ENCODE data around the gene HTRA1. TPM values are rescaled to one million over a fixed set of nuclear protein-coding genes. Genes with fewer than 3 reads are reported as not detected.
A peak's percentile ranks its signal among the peaks of the same experiment; 100 is the strongest.

Gene HTRA1
- total RNA-seq, 1 donor from 2014 or later, result 125 TPM

DNA sequence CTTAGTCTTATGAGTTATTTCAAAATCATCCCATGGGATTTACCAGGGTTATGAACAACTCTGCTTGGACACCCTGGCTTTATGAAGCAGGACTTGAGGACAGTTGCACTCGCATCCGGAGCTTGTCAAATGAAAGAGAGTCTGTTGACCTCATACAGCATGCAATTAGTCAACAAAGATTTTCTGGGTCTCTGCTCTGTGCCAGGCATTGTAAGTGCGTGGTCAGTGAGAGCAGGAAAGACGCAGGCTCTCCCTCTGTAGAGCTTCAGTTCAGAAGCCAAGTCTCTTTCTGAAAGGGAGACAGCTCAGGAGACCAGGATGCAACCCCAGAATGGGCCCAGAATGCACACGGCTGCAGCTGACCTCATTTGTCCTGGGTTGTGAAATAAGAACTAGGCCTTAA is 53.7 kb downstream of the HTRA1 start:
- DNase-seq (ENCODE audit: low read depth in 2 of 2), result no peak

- no peak for DNase-seq (ENCODE audit: low read depth in 2 of 2)
Observed at GRCh38 chr10:122515588-122516231, 54.4 kb downstream of the HTRA1 start.

DNA sequence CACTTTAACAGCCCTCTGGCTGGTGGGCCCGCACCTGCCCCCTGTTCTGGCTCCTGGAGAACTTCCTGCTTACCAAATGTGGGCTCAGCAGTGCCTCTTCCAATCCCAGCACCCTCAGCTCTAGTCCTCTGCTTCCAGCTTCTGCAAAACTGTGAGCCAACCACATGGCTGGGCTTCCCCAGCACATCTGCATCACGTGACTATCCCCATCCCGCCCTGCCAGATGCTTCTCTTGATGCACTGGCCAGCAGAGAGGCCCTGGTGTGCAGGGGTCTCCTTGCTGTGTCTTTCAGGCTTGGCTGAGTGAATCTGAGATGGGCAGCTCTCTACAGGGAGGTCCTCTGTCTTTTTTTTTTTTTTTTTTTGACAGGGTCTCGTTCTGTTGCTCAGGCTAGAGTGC is 55.4 kb downstream of the HTRA1 start:
- no peak for DNase-seq (ENCODE audit: low read depth in 2 of 2)

GRCh38 chr10:122519144-122519543 is 57.8 kb downstream of the HTRA1 start:
- no peak for DNase-seq (ENCODE audit: low read depth in 2 of 2)

DNA sequence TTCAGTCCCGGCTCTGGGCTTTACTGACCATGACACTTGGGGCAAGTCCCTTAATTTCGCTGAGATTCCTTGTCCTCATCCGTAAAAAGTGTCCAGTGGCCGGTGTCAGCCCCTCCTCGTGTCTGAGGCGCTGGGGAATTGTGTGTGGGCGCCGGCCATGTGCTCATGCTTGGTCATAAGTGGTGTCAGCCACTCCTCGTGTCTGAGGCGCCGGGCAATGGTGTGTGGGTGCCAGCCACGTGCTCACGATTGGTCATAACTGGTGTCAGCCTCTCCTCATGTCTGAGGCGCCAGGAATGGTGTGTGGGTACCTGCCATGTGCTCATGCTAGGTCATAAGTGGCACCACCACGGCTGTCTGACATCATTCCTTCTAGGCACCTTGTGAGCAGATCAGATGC is 58.5 kb downstream of the HTRA1 start:
- no peak for DNase-seq (ENCODE audit: low read depth in 2 of 2)

GRCh38 chr10:122521011-122521410 is 59.7 kb downstream of the HTRA1 start:
- peak; percentile 17 for DNase-seq (ENCODE audit: low read depth in 2 of 2)

DNA sequence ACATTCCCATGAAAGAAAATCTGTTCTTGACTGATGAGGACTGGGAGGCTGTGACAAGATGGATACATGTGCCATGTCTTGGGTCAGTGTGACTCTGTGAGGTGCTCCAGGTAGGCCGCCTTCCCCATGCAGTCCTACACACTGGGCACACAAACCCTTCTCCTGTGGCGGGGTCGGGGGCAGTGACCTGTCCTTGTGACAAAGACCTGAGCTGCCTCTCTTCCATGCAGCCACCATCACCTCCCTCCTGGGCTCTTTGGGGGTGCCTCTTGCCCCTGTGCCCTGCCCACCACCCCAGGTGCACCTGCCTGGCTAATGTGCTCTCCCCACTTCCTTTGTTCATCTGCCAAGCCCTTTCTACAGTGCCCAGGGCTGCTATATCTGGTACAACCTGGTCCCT is 63.5 kb downstream of the HTRA1 start:
- no peak for DNase-seq (ENCODE audit: low read depth in 2 of 2)

DNA sequence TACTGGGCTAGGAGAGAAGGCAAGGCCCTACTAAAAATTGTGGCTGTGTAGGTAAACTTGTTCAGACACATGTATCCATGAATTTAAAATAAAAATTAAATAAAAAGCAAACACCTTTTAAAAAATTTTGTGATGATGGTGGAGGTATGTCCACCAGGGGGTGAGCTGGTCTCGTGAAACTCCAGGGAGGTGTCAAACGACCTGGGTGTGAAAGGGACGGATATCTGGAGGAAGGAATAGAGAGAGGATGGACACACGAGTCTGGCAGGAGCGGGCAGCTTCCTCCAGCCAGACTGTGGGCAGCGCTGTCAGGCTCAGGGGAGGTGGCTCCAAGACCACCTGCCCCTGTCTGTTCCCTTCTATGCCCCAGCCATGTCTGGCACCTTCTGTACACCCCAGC is 64.4 kb downstream of the HTRA1 start:
- DNase-seq (ENCODE audit: low read depth in 2 of 2), result peak; percentile 53 to 71

- DNase-seq (ENCODE audit: low read depth in 2 of 2), result no peak
Observed at GRCh38 chr10:122526892-122527291, 65.5 kb downstream of the HTRA1 start.

GRCh38 chr10:122530177-122530576 is 68.8 kb downstream of the HTRA1 start:
- peak; percentile 61 to 93 for DNase-seq (ENCODE audit: low read depth in 2 of 2)

DNA sequence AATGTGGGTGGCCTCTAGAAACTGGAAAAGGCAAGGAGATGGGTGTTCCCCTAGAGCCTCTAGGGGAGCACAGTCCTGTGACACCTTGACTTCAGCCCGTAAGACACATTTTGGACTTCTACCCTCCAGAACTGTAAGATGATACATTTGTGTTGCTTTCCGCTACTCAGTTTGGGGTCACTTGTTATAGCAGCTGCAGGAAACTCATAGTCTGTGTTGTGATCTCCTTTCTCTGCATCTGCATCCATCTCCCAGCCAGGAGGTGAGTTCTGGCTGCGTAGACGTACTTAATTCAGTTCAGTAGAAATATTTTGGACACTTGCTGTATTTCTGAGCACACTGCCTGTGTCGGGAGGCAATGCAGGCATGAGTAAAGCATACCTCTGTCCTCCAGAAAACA is 69.9 kb downstream of the HTRA1 start:
- DNase-seq (ENCODE audit: low read depth in 2 of 2), result no peak

DNA sequence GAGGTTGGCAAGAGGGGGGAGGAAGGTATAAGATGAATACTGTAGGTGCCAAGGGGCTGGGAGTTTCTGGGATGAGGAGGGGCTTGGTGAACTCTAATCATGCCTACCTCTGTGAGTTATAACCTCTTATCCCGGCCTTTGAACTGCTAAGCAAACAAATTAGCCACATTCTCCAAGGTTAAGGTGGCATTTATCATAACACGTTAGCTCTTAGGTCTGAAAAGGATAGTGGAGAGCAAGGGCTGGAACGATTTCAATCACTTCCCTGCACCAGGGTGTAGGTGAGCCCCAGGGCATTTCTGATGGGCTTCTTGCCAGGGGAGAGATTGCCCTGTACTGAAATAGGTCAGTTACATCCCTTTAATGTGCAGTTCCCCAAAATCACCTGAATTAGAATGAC is 70.6 kb downstream of the HTRA1 start:
- DNase-seq (ENCODE audit: low read depth in 2 of 2), result no peak

GRCh38 chr10:122532601-122533296 is 71.4 kb downstream of the HTRA1 start:
- DNase-seq (ENCODE audit: low read depth in 2 of 2), result no peak

DNA sequence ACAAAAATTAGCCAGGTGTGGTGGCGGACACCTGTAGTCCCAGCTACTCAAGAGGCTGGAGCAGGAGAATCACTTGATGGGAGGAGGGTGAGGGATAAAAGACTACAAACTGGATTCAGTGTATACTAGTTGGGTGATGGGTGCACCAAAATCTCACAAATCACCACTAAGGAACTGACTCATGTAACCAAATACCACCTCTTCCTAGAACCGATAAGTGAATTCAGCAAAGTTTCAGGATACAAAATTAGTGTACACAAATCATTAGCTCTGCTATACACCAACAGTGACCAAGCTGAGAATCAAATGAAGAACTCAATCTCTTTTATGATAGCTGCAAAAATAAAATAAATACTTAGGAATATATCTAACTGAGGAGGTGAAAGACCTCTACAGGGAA is 76.2 kb downstream of the HTRA1 start:
- no peak for DNase-seq (ENCODE audit: low read depth in 2 of 2)

DNA sequence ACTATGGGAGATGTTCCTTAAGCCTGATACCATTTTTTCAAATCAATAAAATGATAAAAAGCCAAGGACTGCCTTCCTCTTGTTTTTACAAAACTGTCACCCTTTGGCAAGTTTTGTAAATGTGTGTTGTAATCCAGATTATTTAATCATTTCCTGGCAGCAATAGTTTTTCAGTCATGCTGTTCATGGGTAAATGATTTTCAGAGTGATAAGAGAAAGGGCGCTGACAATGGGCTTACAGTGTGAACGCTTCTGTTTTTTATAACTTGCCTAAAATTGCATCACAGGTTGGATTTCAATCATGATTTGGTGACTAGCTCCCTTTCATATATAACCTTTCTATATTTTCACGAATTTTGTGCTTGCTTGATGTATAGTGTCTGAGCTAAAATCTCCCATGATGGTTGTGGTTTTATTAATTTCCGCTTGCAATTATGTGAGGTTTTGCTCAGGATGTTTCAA is 80.2 kb downstream of the HTRA1 start:
- peak; percentile 20 to 68 for DNase-seq (ENCODE audit: low read depth in 2 of 2)

DNA sequence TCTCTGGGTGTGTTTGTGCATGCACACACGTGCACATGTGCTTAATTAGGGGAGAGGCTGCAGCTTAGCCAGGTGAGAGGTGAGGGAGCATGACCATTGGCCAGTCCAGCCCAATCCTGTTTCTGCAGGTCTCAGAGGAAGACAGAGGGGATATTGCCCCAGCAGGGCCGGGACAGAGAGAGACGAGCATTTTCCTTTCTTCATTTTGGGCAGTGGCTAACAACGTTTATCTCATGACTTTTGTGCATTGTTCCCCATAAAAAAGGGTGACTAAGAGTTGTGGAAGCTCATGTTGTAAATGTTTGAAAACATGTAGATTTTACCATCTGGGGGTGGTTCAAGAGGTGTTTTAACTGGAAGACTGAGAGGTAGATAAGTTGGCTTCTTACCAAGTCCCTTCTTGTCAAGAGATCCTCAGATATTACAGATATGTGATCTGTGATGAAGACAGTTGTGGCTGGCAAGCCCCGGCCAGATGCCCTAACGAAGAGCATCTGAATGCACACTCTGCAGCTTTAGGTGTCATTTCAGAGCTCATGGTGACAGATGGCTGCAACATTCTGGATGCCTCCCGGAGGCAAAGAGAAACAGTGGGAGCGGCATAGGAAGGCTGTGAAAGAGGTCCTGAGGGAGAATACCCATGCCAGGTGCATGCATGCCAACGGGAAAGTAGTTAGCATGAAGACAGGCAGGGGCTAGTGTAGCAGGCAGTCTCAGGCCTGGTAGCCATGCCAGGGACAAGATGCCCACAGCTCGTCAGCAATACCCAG is 82.5 kb downstream of the HTRA1 start:
- no peak for DNase-seq (ENCODE audit: low read depth in 2 of 2)

- DNase-seq (ENCODE audit: low read depth in 2 of 2), result no peak
Observed at GRCh38 chr10:122544493-122544892, 83.1 kb downstream of the HTRA1 start.

- DNase-seq (ENCODE audit: low read depth in 2 of 2), result no peak
Observed at GRCh38 chr10:122546242-122546641, 84.9 kb downstream of the HTRA1 start.

GRCh38 chr10:122548407-122549085 is 87.2 kb downstream of the HTRA1 start:
- DNase-seq (ENCODE audit: low read depth in 2 of 2), result no peak

DNA sequence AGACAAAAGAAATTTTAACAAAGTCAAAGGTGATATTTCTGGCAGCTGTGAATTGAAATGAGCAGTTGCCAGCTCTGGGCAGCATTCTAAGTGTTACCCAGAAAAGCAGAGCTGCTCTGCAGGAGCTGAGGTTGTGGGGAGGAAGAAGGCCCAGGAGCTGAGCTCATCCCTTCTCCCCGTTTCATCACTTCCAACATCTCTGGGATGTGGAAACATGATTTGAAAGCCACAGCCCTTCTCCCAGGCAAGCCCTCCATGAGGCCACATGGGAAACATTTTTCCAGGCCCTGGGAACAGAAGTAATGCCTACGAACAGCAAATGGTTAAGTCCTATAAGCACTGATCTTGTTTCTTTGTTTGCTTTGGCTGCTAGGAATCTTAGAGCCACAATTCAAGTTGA is 88.3 kb downstream of the HTRA1 start:
- DNase-seq (ENCODE audit: low read depth in 2 of 2), result no peak

- DNase-seq (ENCODE audit: low read depth in 2 of 2), result no peak
Observed at GRCh38 chr10:122550427-122550826, 89.1 kb downstream of the HTRA1 start.

DNA sequence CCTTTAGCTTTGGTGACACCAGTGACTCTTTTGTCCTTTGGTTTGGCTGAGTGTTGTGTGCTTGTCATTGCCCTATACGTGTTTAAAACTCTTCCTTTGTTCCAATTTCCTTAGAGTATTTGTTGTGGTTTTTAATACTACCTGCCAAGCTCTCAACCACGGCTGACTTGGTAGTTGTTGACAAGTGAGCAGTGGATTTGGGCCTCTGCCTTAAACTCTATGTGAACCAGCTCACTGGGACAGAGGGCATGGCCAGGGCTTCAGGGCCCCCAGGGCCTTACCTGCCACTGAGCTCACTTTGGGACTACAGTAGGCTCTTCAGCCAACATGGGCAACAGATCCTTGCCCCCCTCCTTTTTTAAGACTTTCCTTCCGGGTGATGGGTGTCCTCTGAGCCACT is 89.6 kb downstream of the HTRA1 start:
- no peak for DNase-seq (ENCODE audit: low read depth in 2 of 2)
